ENCODE results near the gene CHRNA10.

The CHRNA10 gene

GRCh38 chr11:3631331-3631730 is 39.9 kb downstream of the CHRNA10 start:
- DNase-seq (no peak), ATAC-seq (no peak)
- H3K4me3 Mint-ChIP-seq = no peak overlapping the region
- H3K27me3 Mint-ChIP-seq = peaks cover 2% of the 10 kb centered on the region
- H3K9me3 Mint-ChIP-seq = no peaks in the 10 kb centered on the region
- H3K27ac Mint-ChIP-seq = no peak overlapping the region
- H3K4me1 Mint-ChIP-seq = no peaks in the 10 kb centered on the region
- no peaks in the 10 kb centered on the region for H3K36me3 Mint-ChIP-seq (ENCODE audit: low read depth)

GRCh38 chr11:3627291-3627690 is 43.9 kb downstream of the CHRNA10 start:
- Mint-ChIP-seq H3K9me3 (no peaks in the 10 kb centered on the region), H3K4me3 (no peak overlapping the region), H3K27me3 (no peaks in the 10 kb centered on the region), H3K27ac (no peak overlapping the region), H3K4me1 (no peaks in the 10 kb centered on the region), H3K36me3 (ENCODE audit: low read depth) (no peaks in the 10 kb centered on the region)
- DNase-seq (no peak), ATAC-seq (no peak)

GRCh38 chr11:3626250-3626960 is 44.8 kb downstream of the CHRNA10 start:
- Mint-ChIP-seq H3K36me3 (ENCODE audit: low read depth) (no peaks in the 10 kb centered on the region), H3K27me3 (no peaks in the 10 kb centered on the region), H3K9me3 (no peaks in the 10 kb centered on the region), H3K27ac (no peak overlapping the region), H3K4me3 (no peak overlapping the region), H3K4me1 (no peaks in the 10 kb centered on the region)
- ATAC-seq (no peak), DNase-seq (peak; percentile 7)

- H3K36me3 Mint-ChIP-seq (ENCODE audit: low read depth) = no peaks in the 10 kb centered on the region
- H3K27ac Mint-ChIP-seq = no peak overlapping the region
- no peak overlapping the region for H3K4me3 Mint-ChIP-seq
- H3K9me3 Mint-ChIP-seq = no peaks in the 10 kb centered on the region
- DNase-seq = no peak
- no peaks in the 10 kb centered on the region for H3K27me3 Mint-ChIP-seq
- no peak for ATAC-seq
- no peaks in the 10 kb centered on the region for H3K4me1 Mint-ChIP-seq
These were observed 47.3 kb downstream of the CHRNA10 start for GRCh38 chr11:3623767-3624458.

- Mint-ChIP-seq H3K9me3 (no peaks in the 10 kb centered on the region), H3K36me3 (ENCODE audit: low read depth) (no peaks in the 10 kb centered on the region), H3K4me3 (no peak overlapping the region), H3K27ac (no peak overlapping the region), H3K4me1 (no peaks in the 10 kb centered on the region), H3K27me3 (no peaks in the 10 kb centered on the region)
- DNase-seq = no peak
- no peak for ATAC-seq
These were observed 48.1 kb downstream of the CHRNA10 start for GRCh38 chr11:3623121-3623520.

GRCh38 chr11:3622521-3622920 is 48.7 kb downstream of the CHRNA10 start:
- DNase-seq (no peak), ATAC-seq (no peak)
- Mint-ChIP-seq H3K36me3 (ENCODE audit: low read depth) (no peaks in the 10 kb centered on the region), H3K9me3 (no peaks in the 10 kb centered on the region), H3K4me1 (no peaks in the 10 kb centered on the region), H3K27ac (no peak overlapping the region), H3K27me3 (no peaks in the 10 kb centered on the region), H3K4me3 (no peak overlapping the region)

- Mint-ChIP-seq H3K4me1 (peaks cover 15% of the 10 kb centered on the region), H3K27me3 (peaks cover 6% of the 10 kb centered on the region), H3K36me3 (ENCODE audit: low read depth) (no peaks in the 10 kb centered on the region), H3K4me3 (no peak overlapping the region), H3K9me3 (no peaks in the 10 kb centered on the region), H3K27ac (no peak overlapping the region)
- DNase-seq (no peak), ATAC-seq (no peak)
These were observed 53.2 kb downstream of the CHRNA10 start for GRCh38 chr11:3617990-3618389.

- Mint-ChIP-seq H3K4me3 (no peak overlapping the region), H3K4me1 (peaks cover 15% of the 10 kb centered on the region), H3K9me3 (no peaks in the 10 kb centered on the region), H3K27me3 (peaks cover 6% of the 10 kb centered on the region), H3K36me3 (ENCODE audit: low read depth) (no peaks in the 10 kb centered on the region), H3K27ac (no peak overlapping the region)
- ATAC-seq (no peak), DNase-seq (no peak)
These were observed 54.3 kb downstream of the CHRNA10 start for GRCh38 chr11:3616721-3617460.

GRCh38 chr11:3615998-3616397 is 55.2 kb downstream of the CHRNA10 start:
- H3K27ac Mint-ChIP-seq = no peak overlapping the region
- peaks cover 15% of the 10 kb centered on the region for H3K4me1 Mint-ChIP-seq
- no peaks in the 10 kb centered on the region for H3K9me3 Mint-ChIP-seq
- peaks cover 6% of the 10 kb centered on the region for H3K27me3 Mint-ChIP-seq
- ATAC-seq = no peak
- H3K36me3 Mint-ChIP-seq (ENCODE audit: low read depth) = no peaks in the 10 kb centered on the region
- no peak for DNase-seq
- H3K4me3 Mint-ChIP-seq = no peak overlapping the region

Measured in activated naive CD8-positive, alpha-beta T cell treated with anti-CD3 and anti-CD28 coated beads, Interleukin-2, amount 50 U/mL, for 24 hours (primary cell).